Lower leg skin (tissue), 4 donors: Measurements from ENCODE around the gene KRTAP5-8. TPM values are rescaled to one million over a fixed set of nuclear protein-coding genes. Genes with fewer than 3 reads are reported as not detected.
"Not testable (repeated sequence)": the region's sequence is repeated elsewhere in the genome, so short reads cannot be mapped to it uniquely, and the experiment has no call there.

Experiments used
- DNase-seq, 2 donors: peaks; one replicate each; pipeline ENCODE4 v3.0.0-alpha.2; 2019; ENCODE audit warnings: low spot score in 2 of 2
- H3K4me3 ChIP-seq: fragments of 200-600 bp; sonication (generic); 2 replicates; pipeline ENCODE4 v1.5.1; 2017; ENCODE audit warnings: mild to moderate bottlenecking, low read depth; ENCODE audit not compliant: poor library complexity, severe bottlenecking
- CTCF ChIP-seq, 3 donors: fragments of 450-650 bp; IDR thresholded peaks; one replicate each; pipeline ENCODE4 v1.5.1; 2016; ENCODE audit warnings: antibody characterized with exemption in 3 of 3, mild to moderate bottlenecking in 3 of 3, moderate library complexity in 2 of 3
- POLR2A ChIP-seq, 2 donors: fragments of 450-650 bp; IDR thresholded peaks; one replicate each; pipeline ENCODE4 v1.6.1; 2016 to 2017; ENCODE audit warnings: antibody characterized with exemption in 2 of 2, mild to moderate bottlenecking in 1 of 2, moderate library complexity in 1 of 2
- WGBS, 2 donors: methylation state at CpG; one replicate each; pipeline ENCODE4 v1.1.5; 2018; 5-methylcytosine and 5-hydroxymethylcytosine counted together
- intact Hi-C: fragments of 100-400 bp; cut with DNase I; formaldehyde crosslinking; loops from one replicate; pipeline ENCODE4 v1.15.0; 2023; ENCODE audit warnings: low total_unique reads
- total RNA-seq, 4 donors: library from RNA; depleted of rRNA; stranded (reverse); fragments of >200 nt; gene quantifications; one replicate each; pipeline ENCODE4 v1.1.0, GENCODE V29; 2016

The KRTAP5-8 gene
- total RNA-seq, 4 donors from 2014 or later = 1.1 to 12.4 TPM; not detected in 2

GRCh38 chr11:71568704-71569349 is 31.0 kb downstream of the KRTAP5-8 start:
- H3K4me3 ChIP-seq = no peak overlapping the region
- intact Hi-C loops = no loop called here
- no peak for DNase-seq
- 35 to 43% methylated on average over 8 of the region's 8 CpGs for WGBS, 2 donors
- no peak for TF ChIP-seq CTCF (IDR thresholded peaks at IDR 0.05)
- no peak for TF ChIP-seq POLR2A (IDR thresholded peaks at IDR 0.05)

GRCh38 chr11:71571101-71571850 is 33.5 kb downstream of the KRTAP5-8 start:
- intact Hi-C loops, H3K4me3 ChIP-seq: not testable (repeated sequence)
- DNase-seq = peak in 1 of 2 donors; percentile 49
- 74 to 82% methylated on average over 14 to 37 of the region's 39 CpGs for WGBS, 2 donors

GRCh38 chr11:71572811-71573210 is 35.0 kb downstream of the KRTAP5-8 start:
- intact Hi-C loops = no loop called here
- WGBS, 2 donors = 72 to 80% methylated on average over 5 to 11 of the region's 11 CpGs
- no peak for DNase-seq
- H3K4me3 ChIP-seq = no peak overlapping the region
- no peak for TF ChIP-seq CTCF (IDR thresholded peaks at IDR 0.05)
- no peak for TF ChIP-seq POLR2A (IDR thresholded peaks at IDR 0.05)

- TF ChIP-seq CTCF (IDR thresholded peaks at IDR 0.05) (no peak), POLR2A (IDR thresholded peaks at IDR 0.05) (no peak)
- 88% methylated on average over 5 of the region's 5 CpGs for WGBS, 2 donors
- no peak overlapping the region for H3K4me3 ChIP-seq
- no peak for DNase-seq
- intact Hi-C loops = no loop called here
These were observed 36.6 kb downstream of the KRTAP5-8 start for GRCh38 chr11:71574418-71574817.

- intact Hi-C loops = no loop called here
- 80 to 87% methylated on average over 4 of the region's 4 CpGs for WGBS, 2 donors
- no peak for DNase-seq
- TF ChIP-seq POLR2A (IDR thresholded peaks at IDR 0.05) = no peak
- TF ChIP-seq CTCF (IDR thresholded peaks at IDR 0.05) = no peak
- no peak overlapping the region for H3K4me3 ChIP-seq
These were observed 38.0 kb downstream of the KRTAP5-8 start for GRCh38 chr11:71575723-71576424.

- 88 to 91% methylated on average over 27 to 30 of the region's 41 CpGs for WGBS, 2 donors
- DNase-seq, H3K4me3 ChIP-seq, intact Hi-C loops: not testable (repeated sequence)
These were observed 39.1 kb downstream of the KRTAP5-8 start for GRCh38 chr11:71576688-71577465.
